HTR-8/SVneo (cell line): ENCODE data around the gene SGTA.

Source experiments
- DNase-seq: peaks from one replicate; pipeline ENCODE4 v3.0.0; 2011; ENCODE audit warnings: low spot score, mixed read lengths; ENCODE audit not compliant: insufficient read length
- FAIRE-seq: peaks from 2 replicates; lab custom pipeline; 2011; peaks lifted over from hg19 to GRCh38; lab: Jason Lieb, UNC

The SGTA gene

GRCh38 chr19:2810141-2811091 lies 27.3 kb upstream of the SGTA start:
- DNase-seq (no peak), FAIRE-seq (no peak)

DNA sequence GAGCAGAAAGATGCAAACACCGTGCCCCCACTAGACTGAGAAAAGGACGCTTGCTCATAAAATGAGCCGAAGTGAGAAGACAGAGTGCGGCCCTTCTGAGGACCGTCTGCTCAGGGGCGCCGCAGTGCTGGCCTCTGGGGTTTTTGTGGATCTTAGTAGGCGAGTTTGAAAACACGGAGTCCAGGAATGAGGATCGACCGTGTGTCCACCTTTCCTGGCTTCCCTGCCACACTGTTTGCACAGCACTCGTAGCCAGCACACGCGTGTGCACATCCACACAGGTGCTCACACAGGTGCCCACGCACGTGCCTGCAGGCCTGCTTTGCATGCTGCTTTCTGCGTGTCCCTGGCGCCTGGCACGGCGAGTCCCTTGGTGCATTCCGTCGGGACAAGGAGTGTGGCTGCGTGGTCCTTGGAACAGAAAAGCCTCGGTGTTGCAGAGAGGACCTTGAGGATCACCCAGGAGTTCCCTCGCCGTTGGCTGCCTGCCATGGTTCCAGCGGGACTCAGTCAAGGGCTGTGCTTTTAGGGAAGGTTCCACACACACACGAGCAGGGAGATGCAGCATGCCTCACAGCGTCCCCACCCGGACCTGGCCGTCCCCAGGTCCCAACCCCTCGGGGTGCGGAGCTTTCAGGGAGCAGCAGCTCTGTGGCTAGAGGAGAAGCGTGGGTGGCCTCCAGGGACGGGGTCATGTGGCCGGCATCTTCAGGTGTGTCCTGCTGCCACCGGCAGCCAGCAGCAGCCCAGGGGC lies 26.5 kb upstream of the SGTA start:
- DNase-seq = no peak
- FAIRE-seq = no peak

DNA sequence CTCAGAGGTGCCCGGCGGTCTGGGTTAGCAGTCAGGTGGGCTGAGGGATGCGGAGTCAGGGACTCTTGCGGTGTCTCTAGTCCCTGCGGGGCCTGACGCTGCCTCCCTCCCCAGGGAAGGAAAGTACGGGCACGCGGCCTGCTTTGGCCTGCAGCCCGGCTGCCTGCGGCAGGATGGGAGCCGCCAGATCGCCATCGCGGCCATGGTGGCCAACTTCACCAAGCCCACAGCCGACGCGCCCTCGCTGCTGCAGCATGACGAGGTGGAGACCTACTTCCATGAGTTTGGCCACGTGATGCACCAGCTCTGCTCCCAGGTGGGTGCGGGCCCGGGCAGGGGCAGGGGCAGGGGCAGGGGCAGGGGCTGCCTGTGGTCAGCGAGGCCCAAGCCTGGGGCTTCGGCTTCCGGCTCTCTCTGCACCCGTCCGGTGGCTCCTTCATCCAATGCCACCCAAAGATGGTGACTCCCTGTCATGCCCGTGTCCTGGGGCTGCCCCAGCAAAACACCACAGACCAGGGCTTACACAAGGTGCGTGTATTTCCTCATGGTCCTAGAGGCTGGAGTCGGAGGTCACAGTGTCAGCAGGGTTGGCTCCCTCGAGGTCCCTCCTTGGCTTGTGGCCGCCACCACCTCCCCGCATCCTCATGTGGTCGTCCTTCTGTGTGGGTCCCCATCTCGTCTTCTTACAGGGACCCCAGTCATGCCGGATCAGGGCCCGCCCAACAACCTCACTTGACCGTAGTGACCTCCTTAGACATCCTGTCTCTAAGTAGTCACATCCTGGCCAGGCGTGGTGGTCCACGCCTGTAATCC lies 25.3 kb upstream of the SGTA start:
- DNase-seq (no peak), FAIRE-seq (no peak)

GRCh38 chr19:2807379-2808128 lies 24.5 kb upstream of the SGTA start:
- DNase-seq = no peak
- FAIRE-seq = no peak

GRCh38 chr19:2806736-2807378 lies 23.8 kb upstream of the SGTA start:
- no peak for FAIRE-seq

GRCh38 chr19:2805991-2806649 lies 23.0 kb upstream of the SGTA start:
- FAIRE-seq (no peak), DNase-seq (no peak)

More at GRCh38 chr19:2806736-2807378, 23.8 kb upstream of the SGTA start:
- no peak for DNase-seq

DNA sequence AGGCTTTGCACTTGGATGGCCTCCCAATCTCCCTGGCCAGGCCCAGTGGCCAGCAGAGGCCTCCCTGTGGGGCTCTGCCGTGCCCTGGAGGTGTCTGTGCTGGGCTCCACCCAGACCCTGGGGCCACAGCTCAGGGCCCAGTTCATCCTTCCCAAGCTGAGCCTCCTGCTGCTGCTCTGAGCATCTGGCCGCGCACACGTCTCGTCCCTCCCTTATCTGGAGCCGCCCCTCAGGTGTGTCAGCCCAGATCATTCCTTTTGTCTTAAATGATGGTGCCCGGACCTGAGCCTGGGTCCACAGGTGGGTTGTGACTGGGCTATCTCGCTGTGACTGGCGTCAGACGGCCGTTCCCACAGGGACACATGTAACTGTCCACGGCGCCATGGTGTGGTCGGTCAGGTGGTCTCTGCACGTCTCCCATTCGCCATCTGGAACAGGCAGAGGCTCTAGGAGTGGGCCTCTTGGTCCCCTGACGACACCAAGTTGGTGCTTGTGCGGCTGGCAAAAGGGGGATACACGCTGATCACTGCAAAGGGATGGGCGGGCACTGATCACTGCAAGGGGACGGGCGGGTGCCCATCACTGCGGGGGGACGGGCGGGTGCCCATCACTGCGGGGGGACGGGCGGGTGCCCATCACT lies 22.3 kb upstream of the SGTA start:
- DNase-seq (no peak), FAIRE-seq (no peak)

DNA sequence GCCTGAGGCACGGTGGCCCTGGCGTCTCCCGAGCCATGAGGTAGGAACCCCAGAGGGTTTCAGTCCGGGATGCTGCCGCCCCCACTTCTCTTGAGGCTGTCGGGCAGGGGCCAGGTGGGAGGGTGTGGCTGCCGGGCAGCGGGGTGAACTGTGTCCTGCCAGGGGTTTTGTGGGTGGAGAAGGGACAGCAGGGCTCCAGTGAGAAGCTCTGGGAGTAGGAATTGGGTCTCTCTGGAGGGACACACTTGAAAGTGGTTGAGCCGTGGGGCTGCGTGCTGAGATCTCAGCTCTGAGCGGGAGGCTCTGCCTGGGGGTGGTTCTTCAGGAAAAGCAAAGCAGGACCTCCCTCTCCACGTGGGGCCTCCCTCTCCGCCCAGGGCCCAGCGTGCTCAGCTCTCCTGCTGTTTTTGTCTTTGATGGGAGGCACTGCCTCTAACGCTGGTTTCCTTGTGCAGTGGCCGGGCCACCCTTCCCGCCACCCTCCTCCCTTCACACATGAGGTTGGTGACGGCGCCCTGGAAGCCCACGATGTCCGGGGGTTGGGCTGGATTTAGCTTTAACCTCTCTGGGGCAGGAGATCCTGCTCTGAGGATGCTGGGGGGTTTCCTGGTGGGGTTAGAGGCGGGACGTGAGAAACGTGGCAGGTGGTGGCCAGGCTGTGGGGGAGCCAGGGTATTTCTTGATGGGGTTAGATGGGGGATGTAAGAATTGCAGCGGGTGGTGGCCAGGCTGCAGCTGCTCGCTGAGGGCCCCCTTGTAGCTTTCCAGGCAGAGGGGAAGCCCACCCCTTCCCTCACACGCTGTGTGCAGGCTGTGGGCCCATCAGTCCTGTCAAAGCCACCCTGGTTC lies 21.3 kb upstream of the SGTA start:
- FAIRE-seq (no peak), DNase-seq (no peak)

DNA sequence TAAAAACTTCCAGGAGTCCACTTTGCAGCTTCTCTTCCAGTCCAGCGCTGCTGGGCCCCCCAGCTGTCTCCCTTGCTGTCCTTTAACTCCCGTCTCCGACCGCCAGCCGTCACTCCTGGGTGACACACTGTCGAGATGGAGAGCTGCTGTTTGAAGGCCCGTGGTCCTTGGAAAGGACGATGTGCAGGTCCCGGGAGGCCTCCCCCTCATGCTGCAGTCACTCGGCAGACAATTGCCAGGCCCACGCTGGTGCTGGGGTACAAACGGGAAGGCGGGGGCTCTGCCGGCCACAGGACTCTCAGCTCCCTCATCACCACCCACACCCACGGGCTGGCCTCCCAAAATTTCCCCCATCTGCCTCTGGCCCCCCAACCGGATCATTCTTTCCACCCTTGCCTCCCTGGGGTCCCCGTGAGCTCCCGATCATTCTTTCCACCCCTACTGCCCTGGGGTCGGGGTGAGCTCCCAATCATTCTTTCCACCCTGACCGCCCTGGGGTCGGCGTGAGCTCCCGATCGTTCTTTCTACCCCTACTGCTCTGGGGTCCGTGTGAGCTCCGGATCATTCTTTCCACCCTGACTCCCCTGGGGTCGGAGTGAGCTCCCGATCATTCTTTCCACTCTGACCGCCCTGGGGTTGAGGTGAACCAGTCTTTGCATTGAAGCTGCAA lies 20.5 kb upstream of the SGTA start:
- FAIRE-seq (no peak), DNase-seq (no peak)

- FAIRE-seq = no peak
Measured at GRCh38 chr19:2802826-2803225, 19.8 kb upstream of the SGTA start.

DNA sequence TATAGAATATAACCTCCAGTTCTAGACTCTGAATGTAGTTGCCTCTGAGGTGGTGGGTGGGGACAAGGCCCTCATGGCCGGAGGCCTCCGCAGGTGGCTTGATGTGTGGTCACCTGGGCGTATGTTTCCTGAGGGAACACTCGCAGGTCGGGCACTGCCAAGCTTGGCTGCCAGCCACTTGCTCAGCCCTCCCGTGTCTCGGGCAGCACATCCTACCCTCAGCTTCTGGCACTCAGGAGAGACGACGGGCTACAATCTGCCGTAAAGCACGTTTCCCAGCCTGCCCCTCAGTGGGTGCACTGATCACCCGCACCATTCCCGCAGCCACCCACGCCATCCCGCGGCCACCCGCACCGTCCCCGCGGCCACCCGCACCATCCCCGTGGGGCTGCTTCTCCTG lies 17.4 kb upstream of the SGTA start:
- DNase-seq (no peak), FAIRE-seq (no peak)

More at GRCh38 chr19:2802826-2803225, 19.8 kb upstream of the SGTA start:
- no peak for DNase-seq

DNA sequence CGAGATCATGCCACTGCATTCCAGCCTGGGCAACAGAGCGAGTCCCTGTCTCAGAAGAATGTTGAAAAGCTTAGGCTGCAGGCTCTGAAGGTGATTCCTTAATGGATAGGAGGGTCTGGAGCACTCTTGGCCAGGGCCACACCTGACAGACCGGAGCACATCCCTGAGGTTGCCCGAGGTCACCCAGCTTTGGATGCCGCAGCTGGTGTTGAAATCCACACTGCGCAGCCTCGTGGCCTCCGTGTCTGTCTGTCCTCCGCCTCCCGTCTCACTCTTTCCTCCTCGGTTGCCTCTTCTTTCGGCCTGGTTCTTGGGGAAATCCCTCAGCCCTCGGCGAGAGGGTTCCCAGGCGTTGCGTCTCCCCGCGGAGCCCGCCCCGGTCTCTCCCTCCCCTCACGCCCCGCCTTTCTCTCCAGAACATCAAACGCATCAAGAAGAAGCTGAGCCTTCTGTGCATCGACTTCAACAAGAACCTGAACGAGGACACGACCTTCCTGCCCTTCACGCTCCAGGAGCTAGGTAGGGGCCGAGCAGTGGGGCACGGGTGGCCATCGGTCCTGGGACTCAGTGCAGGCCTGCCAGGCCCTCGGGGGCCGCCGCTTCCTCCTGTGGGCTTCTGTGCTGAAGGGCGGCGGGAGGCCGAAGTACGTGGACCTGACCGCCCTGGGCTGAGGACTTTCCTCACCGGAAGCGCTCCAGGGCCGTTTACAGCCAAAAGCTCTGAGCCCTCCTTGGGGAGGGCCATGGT lies 16.4 kb upstream of the SGTA start:
- no peak for DNase-seq
- no peak for FAIRE-seq

GRCh38 chr19:2798733-2799132 lies 15.7 kb upstream of the SGTA start:
- no peak for DNase-seq
- FAIRE-seq = no peak

DNA sequence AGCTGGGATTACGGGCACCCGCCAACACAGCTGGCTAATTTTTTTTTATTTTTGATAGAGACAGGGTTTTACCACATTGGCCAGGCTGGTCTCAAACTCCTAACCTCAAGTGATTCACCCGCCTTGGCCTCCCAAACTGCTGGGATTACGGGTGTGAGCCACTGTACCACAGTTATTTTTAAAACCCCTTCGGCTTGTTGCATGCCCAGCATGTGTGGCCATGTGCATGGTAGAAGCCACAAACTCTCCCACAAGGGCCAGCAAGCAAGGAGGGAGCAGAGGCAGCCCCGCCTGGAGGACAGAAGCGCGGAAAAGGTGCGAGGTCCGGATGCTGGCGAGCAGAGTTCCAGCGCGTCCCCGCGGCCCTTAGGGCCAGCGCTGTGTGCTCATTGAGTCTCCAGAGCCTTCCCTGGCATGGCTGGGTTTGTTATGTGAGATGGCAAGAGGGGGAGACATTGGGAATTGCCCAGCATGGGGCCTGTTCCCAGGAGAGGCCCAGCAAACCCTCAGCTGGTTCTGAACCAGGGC lies 15.1 kb upstream of the SGTA start:
- no peak for FAIRE-seq

DNA sequence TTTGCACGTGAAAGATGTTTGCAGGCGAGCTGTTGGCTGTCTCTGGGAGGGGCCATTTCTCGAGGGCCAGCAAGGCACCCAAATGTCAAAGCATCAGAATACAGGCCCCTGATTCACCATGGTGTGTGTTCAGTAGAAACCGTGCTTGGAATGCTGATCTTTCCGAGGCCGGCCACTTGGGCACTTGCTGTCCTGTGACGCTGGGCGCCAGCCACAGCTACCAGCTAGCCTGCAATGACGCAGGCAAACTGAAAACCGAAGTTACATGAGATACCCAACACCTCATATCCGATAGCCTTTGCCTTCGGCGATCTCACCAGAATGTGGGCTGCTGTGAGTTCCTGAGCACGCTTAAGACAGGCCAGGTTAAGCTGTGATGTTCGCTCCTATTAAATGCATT lies 14.2 kb upstream of the SGTA start:
- DNase-seq = no peak
- no peak for FAIRE-seq

More for the DNA sequence above, 15.1 kb upstream of the SGTA start:
- no peak for DNase-seq
